Gastroesophageal sphincter (tissue), 3 donors: ENCODE measurements around the gene TNC.

Experiments used
- CTCF ChIP-seq, 4 experiments: fragments of 200-600 bp in 2 of 4; fragments of 450-650 bp in 2 of 4; sonication (generic) in 1 of 4; IDR thresholded peaks; one replicate each; pipeline ENCODE4 v1.5.1; 2017 to 2019; ENCODE audit warnings: antibody characterized with exemption in 4 of 4, mild to moderate bottlenecking in 2 of 4, moderate library complexity in 2 of 4
- POLR2A ChIP-seq, 2 donors: fragments of 450-650 bp; IDR thresholded peaks; one replicate each; pipeline ENCODE4 v1.6.1; 2017; ENCODE audit warnings: antibody characterized with exemption in 2 of 2, mild to moderate bottlenecking in 2 of 2, moderate library complexity in 1 of 2
- POLR2AphosphoS5 ChIP-seq: sonication (generic); formaldehyde crosslinking; IDR thresholded peaks from one replicate; pipeline ENCODE4 v1.6.1; 2017; ENCODE audit warnings: antibody characterized with exemption

- TF ChIP-seq CTCF (IDR thresholded peaks at IDR 0.05) (no peak), POLR2A (IDR thresholded peaks at IDR 0.05) (no peak), POLR2AphosphoS5 (no peak)
Measured at GRCh38 chr9:115107701-115108100, 10.3 kb downstream of the TNC start.
